Measurements from ENCODE around the gene SLCO4C1.
A peak's percentile ranks its signal among the peaks of the same experiment; 100 is the strongest.

Gene SLCO4C1

DNA sequence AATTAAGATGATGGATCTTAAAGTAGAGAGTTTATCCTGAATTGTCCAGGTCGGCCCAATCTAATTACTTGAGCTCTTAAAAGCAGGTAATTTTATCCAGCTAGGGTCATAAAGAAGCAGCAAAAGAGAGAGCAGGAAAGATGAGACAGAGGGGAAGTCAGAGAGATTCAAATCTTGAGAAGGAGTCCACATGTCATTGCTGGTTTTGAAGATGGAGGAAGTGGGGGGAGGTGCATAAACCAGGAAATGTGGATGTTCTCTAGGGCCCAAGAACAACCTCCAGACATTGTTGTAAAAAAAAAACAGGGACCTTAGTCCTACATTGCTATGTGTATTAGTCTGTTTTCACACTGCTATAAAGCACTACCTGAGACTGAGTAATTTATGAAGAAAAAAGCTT, 66.4 kb downstream of the SLCO4C1 start:
- H3K27me3 Mint-ChIP-seq (ENCODE audit: low read depth): peaks cover 3% of the 10 kb centered on the region
- peaks cover 17% of the 10 kb centered on the region for H3K4me1 Mint-ChIP-seq (ENCODE audit: low read depth)
- H3K27ac Mint-ChIP-seq: peak overlapping the region; percentile 33
- no peaks in the 10 kb centered on the region for H3K36me3 Mint-ChIP-seq (ENCODE audit: low read depth)
- peak overlapping the region; percentile 6 for H3K4me3 Mint-ChIP-seq
- no peaks in the 10 kb centered on the region for H3K9me3 Mint-ChIP-seq
- DNase-seq (ENCODE audit: low spot score): no peak

DNA sequence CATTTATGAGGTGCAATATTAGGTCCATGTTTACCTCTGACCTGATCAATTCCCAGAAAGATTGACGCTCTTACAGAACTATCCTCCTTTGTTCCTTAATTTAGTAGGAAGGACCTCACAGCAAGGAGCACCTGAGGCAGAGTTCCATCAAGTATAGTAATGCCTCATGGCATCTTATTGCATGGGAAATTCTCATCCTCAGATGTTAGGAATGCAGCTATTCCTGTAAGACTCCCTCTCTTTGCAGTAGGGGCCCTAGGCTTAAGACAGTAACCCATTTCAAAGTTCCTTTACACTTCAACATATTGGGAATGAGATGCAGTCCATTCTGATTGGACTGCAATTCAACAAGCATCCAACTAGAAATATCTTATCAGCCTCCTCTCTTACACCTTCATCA, 69.8 kb downstream of the SLCO4C1 start:
- H3K36me3 Mint-ChIP-seq (ENCODE audit: low read depth): no peaks in the 10 kb centered on the region
- H3K27ac Mint-ChIP-seq: no peak overlapping the region

DNA sequence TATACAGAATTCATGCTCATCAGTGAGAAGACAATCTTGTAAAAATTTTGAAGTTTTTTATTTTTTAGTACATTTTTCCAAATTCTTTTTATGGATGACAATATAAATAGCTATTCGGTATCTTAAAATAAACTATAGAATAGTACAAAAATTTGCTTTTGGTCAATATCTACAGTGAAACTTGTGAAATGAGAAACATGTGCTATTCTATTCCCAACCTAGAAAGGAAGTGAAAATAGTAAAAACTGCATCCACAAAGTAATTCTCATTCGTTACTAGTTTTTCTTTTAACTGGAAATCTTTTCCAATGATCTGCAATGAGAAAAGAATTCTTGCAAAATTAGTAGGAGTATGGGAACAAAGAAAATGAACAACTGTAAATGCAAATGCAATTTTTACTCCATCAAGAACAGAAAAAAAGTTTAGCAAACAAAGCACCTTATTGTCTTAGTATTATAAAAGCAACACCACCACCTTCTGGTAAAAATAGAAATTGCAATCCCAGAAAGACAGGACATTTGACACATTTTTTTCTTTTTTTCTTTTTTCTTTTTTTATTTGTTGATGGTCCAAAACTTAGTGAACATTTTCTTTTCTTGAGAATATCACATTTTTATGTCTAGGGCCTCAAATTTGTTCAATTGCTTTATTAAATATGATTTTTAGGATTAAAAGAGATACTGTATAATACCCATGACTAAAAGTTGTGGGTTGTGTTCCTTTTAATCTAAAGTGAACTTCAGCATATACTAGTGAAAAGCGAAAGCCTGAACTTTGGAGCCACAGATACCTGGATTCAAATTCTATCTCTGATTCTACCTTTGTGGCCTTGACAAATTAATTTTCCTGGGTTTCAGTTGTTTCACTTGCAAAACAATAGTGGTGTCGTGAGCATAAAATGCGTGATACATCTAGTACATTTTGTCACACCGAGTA, 72.3 kb downstream of the SLCO4C1 start:
- Mint-ChIP-seq H3K4me1 (ENCODE audit: low read depth) (no peaks in the 10 kb centered on the region), H3K27ac (no peak overlapping the region), H3K9me3 (no peaks in the 10 kb centered on the region), H3K4me3 (no peak overlapping the region), H3K27me3 (ENCODE audit: low read depth) (no peaks in the 10 kb centered on the region), H3K36me3 (ENCODE audit: low read depth) (no peaks in the 10 kb centered on the region)
- DNase-seq (ENCODE audit: low spot score): no peak

More for the DNA sequence above, 69.8 kb downstream of the SLCO4C1 start:
- no peaks in the 10 kb centered on the region for H3K27me3 Mint-ChIP-seq (ENCODE audit: low read depth)
- H3K4me1 Mint-ChIP-seq (ENCODE audit: low read depth): peaks cover 10% of the 10 kb centered on the region
- DNase-seq (ENCODE audit: low spot score): no peak
- H3K4me3 Mint-ChIP-seq: no peak overlapping the region
- H3K9me3 Mint-ChIP-seq: no peaks in the 10 kb centered on the region

GRCh38 chr5:102222772-102223171, 73.3 kb downstream of the SLCO4C1 start:
- DNase-seq (ENCODE audit: low spot score): no peak
- no peak overlapping the region for H3K4me3 Mint-ChIP-seq

DNA sequence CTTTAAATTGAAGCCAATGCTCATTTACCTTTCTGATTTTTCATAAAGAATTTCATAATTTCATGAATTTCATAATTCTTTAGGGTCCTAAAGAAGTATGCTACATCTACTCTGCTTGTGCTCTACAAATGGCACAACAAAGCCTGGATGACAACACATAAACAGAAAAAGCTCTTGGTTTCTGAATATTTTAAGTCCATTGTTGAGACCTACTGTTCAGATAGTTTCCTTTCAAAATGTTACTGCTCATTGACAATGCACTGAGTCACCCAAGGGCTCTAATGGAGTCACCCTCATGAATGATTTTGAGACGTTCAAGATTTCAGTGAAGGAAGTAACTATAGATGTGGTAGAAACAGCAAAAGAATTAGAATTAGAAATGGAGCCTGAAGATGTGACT, 74.1 kb downstream of the SLCO4C1 start:
- no peaks in the 10 kb centered on the region for H3K36me3 Mint-ChIP-seq (ENCODE audit: low read depth)
- no peaks in the 10 kb centered on the region for H3K4me1 Mint-ChIP-seq (ENCODE audit: low read depth)
- H3K4me3 Mint-ChIP-seq: no peak overlapping the region
- no peaks in the 10 kb centered on the region for H3K27me3 Mint-ChIP-seq (ENCODE audit: low read depth)
- H3K9me3 Mint-ChIP-seq: no peaks in the 10 kb centered on the region
- no peak for DNase-seq (ENCODE audit: low spot score)
- no peak overlapping the region for H3K27ac Mint-ChIP-seq

More at GRCh38 chr5:102222772-102223171, 73.3 kb downstream of the SLCO4C1 start:
- Mint-ChIP-seq H3K9me3 (no peaks in the 10 kb centered on the region), H3K27me3 (ENCODE audit: low read depth) (no peaks in the 10 kb centered on the region), H3K27ac (no peak overlapping the region), H3K4me1 (ENCODE audit: low read depth) (no peaks in the 10 kb centered on the region), H3K36me3 (ENCODE audit: low read depth) (no peaks in the 10 kb centered on the region)

DNA sequence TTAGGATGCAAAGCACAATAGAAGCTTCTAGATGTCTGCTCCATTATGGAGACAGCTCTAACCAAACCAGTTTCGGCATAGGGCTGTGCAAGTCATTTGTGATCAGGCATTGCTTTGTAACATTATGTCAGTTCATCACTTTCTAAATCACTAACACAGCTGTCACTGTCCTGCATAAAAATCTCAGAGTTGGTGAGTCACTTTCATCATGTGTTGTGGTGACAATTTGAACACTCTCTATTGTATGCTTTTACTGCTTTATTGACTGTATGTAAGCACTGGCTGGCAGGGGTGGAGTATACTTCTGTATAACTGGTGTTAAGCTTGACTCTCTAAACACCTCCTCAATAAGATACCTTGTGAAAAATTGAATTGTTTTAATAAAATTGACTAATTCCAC, 77.9 kb downstream of the SLCO4C1 start:
- H3K27me3 Mint-ChIP-seq (ENCODE audit: low read depth): no peaks in the 10 kb centered on the region
- H3K36me3 Mint-ChIP-seq (ENCODE audit: low read depth): no peaks in the 10 kb centered on the region
- no peak overlapping the region for H3K4me3 Mint-ChIP-seq
- no peak for DNase-seq (ENCODE audit: low spot score)
- no peak overlapping the region for H3K27ac Mint-ChIP-seq
- no peaks in the 10 kb centered on the region for H3K4me1 Mint-ChIP-seq (ENCODE audit: low read depth)
- no peaks in the 10 kb centered on the region for H3K9me3 Mint-ChIP-seq

DNA sequence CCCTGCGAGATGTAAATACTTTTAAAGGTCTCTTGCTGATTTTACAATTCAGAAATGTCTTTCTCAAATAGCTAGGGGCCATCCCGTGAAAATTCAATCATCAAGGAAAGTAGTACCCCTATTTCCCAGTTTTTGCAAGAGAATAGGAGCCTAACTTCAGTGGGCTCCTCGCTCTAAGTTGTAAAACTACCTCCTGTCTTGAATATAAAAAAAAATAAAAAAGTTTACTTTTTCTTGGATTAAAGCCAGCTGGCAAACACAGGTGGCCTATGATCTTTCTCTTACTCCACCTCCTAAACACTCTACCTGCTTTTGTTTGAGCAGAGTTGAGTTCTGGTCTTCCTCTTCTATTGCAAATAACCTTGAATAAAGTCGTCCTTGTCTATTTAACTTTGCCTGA, 79.4 kb downstream of the SLCO4C1 start:
- Mint-ChIP-seq H3K36me3 (ENCODE audit: low read depth) (no peaks in the 10 kb centered on the region), H3K9me3 (no peaks in the 10 kb centered on the region), H3K27ac (no peak overlapping the region), H3K4me3 (no peak overlapping the region), H3K4me1 (ENCODE audit: low read depth) (no peaks in the 10 kb centered on the region), H3K27me3 (ENCODE audit: low read depth) (no peaks in the 10 kb centered on the region)
- DNase-seq (ENCODE audit: low spot score): no peak

DNA sequence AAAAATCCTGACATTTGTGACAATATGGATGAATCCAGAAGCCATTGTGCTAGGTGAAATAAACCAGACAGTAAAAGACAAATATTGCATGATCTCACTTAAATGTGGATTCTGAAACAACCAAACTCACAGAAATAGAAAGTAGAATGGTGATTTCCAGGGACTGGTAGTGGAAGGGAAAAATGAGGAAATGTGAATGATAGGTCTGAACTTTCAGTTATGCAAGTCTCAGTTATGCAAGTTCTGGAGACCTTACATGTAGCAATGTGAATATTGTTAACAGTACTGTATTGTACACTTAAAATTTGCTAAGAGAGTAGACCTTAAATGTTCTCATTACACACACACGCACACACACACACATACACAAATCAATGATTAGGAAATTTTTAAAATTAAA, 84.9 kb downstream of the SLCO4C1 start:
- Mint-ChIP-seq H3K27me3 (ENCODE audit: low read depth) (no peaks in the 10 kb centered on the region), H3K27ac (no peak overlapping the region), H3K9me3 (no peaks in the 10 kb centered on the region), H3K4me3 (no peak overlapping the region), H3K4me1 (ENCODE audit: low read depth) (no peaks in the 10 kb centered on the region), H3K36me3 (ENCODE audit: low read depth) (no peaks in the 10 kb centered on the region)
- no peak for DNase-seq (ENCODE audit: low spot score)

DNA sequence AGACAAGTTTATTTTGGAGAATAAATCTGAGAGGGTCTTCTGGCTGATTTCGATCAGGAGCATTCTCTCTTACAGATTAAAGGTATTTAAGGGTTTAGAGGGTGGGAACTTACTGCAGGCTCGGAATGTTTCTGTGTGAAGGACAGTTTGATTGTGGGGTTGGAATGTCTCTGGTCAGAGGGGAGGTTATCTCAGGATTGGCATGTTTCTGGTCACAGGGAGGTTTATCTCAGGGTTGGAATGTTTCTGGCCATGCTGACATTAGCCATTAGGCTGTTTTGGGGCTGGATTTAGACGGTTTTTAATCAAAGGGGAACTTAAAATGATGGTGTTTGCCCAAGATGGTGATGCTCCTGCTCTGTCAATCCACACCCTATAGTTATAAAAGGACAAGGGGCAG, 95.2 kb downstream of the SLCO4C1 start:
- H3K9me3 Mint-ChIP-seq: no peaks in the 10 kb centered on the region
- H3K4me3 Mint-ChIP-seq: no peak overlapping the region
- no peaks in the 10 kb centered on the region for H3K4me1 Mint-ChIP-seq (ENCODE audit: low read depth)
- H3K27me3 Mint-ChIP-seq (ENCODE audit: low read depth): no peaks in the 10 kb centered on the region
- no peaks in the 10 kb centered on the region for H3K36me3 Mint-ChIP-seq (ENCODE audit: low read depth)
- DNase-seq (ENCODE audit: low spot score): no peak
- H3K27ac Mint-ChIP-seq: no peak overlapping the region

DNA sequence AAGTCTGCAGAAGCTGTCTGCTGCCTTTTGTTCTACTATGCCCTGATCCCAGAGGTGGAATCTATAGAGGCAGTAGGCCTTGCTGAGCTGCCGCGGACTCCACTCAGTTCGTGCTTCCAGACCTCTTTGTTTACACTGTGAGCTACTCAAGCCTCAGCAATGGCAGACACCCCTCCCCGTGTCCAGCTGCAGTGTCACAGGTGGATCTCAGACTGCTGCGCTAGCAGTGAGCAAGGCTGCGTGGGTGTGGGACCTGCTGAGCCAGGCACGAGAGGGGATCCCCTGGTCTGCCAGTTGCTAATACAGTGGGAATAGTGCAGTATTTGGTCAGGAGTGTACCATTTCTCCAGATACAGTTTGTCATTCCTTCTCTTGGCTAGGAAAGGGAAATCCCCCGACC, 99.6 kb downstream of the SLCO4C1 start:
- no peak for DNase-seq (ENCODE audit: low spot score)
- Mint-ChIP-seq H3K4me1 (ENCODE audit: low read depth) (no peaks in the 10 kb centered on the region), H3K27me3 (ENCODE audit: low read depth) (no peaks in the 10 kb centered on the region), H3K27ac (no peak overlapping the region), H3K4me3 (no peak overlapping the region), H3K36me3 (ENCODE audit: low read depth) (no peaks in the 10 kb centered on the region), H3K9me3 (peaks cover 8% of the 10 kb centered on the region)

Data from T-helper 2 cell treated with Interferon-gamma antibody and Interleukin-4, amounts not matched to agents 5 μg/mL and 100 μg/mL, for 36 hours (primary cell).